ENCODE data around the gene COA3.
A peak's percentile ranks its signal among the peaks of the same experiment; 100 is the strongest.
"Not testable (repeated sequence)": the region's sequence is repeated elsewhere in the genome, so short reads cannot be mapped to it uniquely, and the experiment has no call there.

The COA3 gene

GRCh38 chr17:42781639-42782165, 16.8 kb downstream of the COA3 start:
- DNase-seq (ENCODE audit: low spot score): no peak

GRCh38 chr17:42780851-42781638, 17.5 kb downstream of the COA3 start:
- no peak for DNase-seq (ENCODE audit: low spot score)

GRCh38 chr17:42779936-42780850, 18.3 kb downstream of the COA3 start, which contains the start of gene WNK4:
Gene WNK4, plus strand, starts transcription at chr17:42780610. Its CDS starts 89 bp downstream, at chr17:42780699.
- DNase-seq (ENCODE audit: low spot score): no peak

- DNase-seq (ENCODE audit: low spot score): no peak
Measured at GRCh38 chr17:42779304-42779935, 19.1 kb downstream of the COA3 start.

GRCh38 chr17:42778570-42778969, 19.9 kb downstream of the COA3 start:
- DNase-seq (ENCODE audit: low spot score): no peak

- no peak for DNase-seq (ENCODE audit: low spot score)
Measured at GRCh38 chr17:42775534-42776098, 22.9 kb downstream of the COA3 start.

- no peak for DNase-seq (ENCODE audit: low spot score)
Measured at GRCh38 chr17:42774066-42774745, 24.3 kb downstream of the COA3 start.

GRCh38 chr17:42773290-42774035, 25.0 kb downstream of the COA3 start, which contains the start of gene VPS25:
Gene VPS25, plus strand, starts transcription at chr17:42773449. Its CDS starts 27 bp downstream, at chr17:42773476.
- peak; percentile 75 for DNase-seq (ENCODE audit: low spot score)

GRCh38 chr17:42772945-42773289, 25.6 kb downstream of the COA3 start:
- no peak for DNase-seq (ENCODE audit: low spot score)

- DNase-seq (ENCODE audit: low spot score): not testable (repeated sequence)
Measured at GRCh38 chr17:42769964-42770363, 28.5 kb downstream of the COA3 start.

GRCh38 chr17:42768006-42768405, 30.5 kb downstream of the COA3 start:
- DNase-seq (ENCODE audit: low spot score): not testable (repeated sequence)

GRCh38 chr17:42767512-42767911, 31.0 kb downstream of the COA3 start:
- DNase-seq (ENCODE audit: low spot score): no peak

- DNase-seq (ENCODE audit: low spot score): no peak
Measured at GRCh38 chr17:42766124-42766523, 32.4 kb downstream of the COA3 start.

- no peak for DNase-seq (ENCODE audit: low spot score)
Measured at GRCh38 chr17:42761638-42762037, 36.9 kb downstream of the COA3 start.

GRCh38 chr17:42760652-42761581, 37.6 kb downstream of the COA3 start, which contains the start of gene RAMP2:
Gene RAMP2, plus strand, starts transcription at chr17:42761227. Its CDS starts 35 bp downstream, at chr17:42761262.
- DNase-seq (ENCODE audit: low spot score): no peak

GRCh38 chr17:42759982-42760651, 38.4 kb downstream of the COA3 start:
- DNase-seq (ENCODE audit: low spot score): no peak

- DNase-seq (ENCODE audit: low spot score): no peak
Measured at GRCh38 chr17:42754782-42755181, 43.7 kb downstream of the COA3 start.

- DNase-seq (ENCODE audit: low spot score): no peak
Measured at GRCh38 chr17:42751628-42752027, 46.9 kb downstream of the COA3 start.

All from CD4-positive, alpha-beta T cell treated with Interleukin-6 at 100 ng/mL for 8 hours (primary cell).